ENCODE results near the gene PDZD2. TPM values are rescaled to one million over a fixed set of nuclear protein-coding genes. Genes with fewer than 3 reads are reported as not detected.

PDZD2 gene
- total and polyA plus RNA-seq, 8 donors: 16.2 to 49.8 (median 20.4) TPM

GRCh38 chr5:31794009-31794408, 155.1 kb downstream of the PDZD2 start:
- no peak for ATAC-seq
- Histone ChIP-seq H3K9me3 (peaks cover 0 to 7% of the 10 kb centered on the region in 2 donors), H3K27ac (no peak overlapping the region), H3K36me3 (no peaks in the 10 kb centered on the region), H3K4me1 (no peaks in the 10 kb centered on the region), H3K27me3 (no peaks in the 10 kb centered on the region), H3K4me3 (no peak overlapping the region)
- no peak for DNase-seq
- TF ChIP-seq CTCF (IDR thresholded peaks at IDR 0.05): no peak
- intact Hi-C loops (cut with DNase I): no loop called here

GRCh38 chr5:31798168-31798567, 159.2 kb downstream of the PDZD2 start:
- H3K27me3 ChIP-seq: no peaks in the 10 kb centered on the region
- H3K4me3 ChIP-seq: no peak overlapping the region
- ATAC-seq: no peak
- no peaks in the 10 kb centered on the region for H3K36me3 ChIP-seq
- no peak for TF ChIP-seq CTCF (IDR thresholded peaks at IDR 0.05)
- intact Hi-C loops (cut with DNase I): no loop called here
- H3K27ac ChIP-seq: no peak overlapping the region
- H3K4me1 ChIP-seq: no peaks in the 10 kb centered on the region
- H3K9me3 ChIP-seq: no peaks in the 10 kb centered on the region
- no peak for DNase-seq

GRCh38 chr5:31800351-31800750, 161.4 kb downstream of the PDZD2 start:
- H3K4me1 ChIP-seq: no peaks in the 10 kb centered on the region
- intact Hi-C loops (cut with DNase I): no loop called here

GRCh38 chr5:31805785-31806400, 167.0 kb downstream of the PDZD2 start:
- no peak for TF ChIP-seq CTCF (IDR thresholded peaks at IDR 0.05)
- Histone ChIP-seq H3K9me3 (no peaks in the 10 kb centered on the region), H3K36me3 (no peaks in the 10 kb centered on the region), H3K4me1 (no peaks in the 10 kb centered on the region), H3K27ac (no peak overlapping the region), H3K27me3 (no peaks in the 10 kb centered on the region), H3K4me3 (no peak overlapping the region)
- ATAC-seq: no peak
- no peak for DNase-seq
- intact Hi-C loops (cut with DNase I): loop anchor here in 1 of 2 donors (5.0 kb wide), 1 partner anchor 224 kb away; no protein-coding TSS in a partner anchor

More at GRCh38 chr5:31800351-31800750, 161.4 kb downstream of the PDZD2 start:
- DNase-seq: no peak
- ATAC-seq: no peak
- Histone ChIP-seq H3K27ac (no peak overlapping the region), H3K27me3 (no peaks in the 10 kb centered on the region), H3K9me3 (no peaks in the 10 kb centered on the region), H3K36me3 (no peaks in the 10 kb centered on the region), H3K4me3 (no peak overlapping the region)
- TF ChIP-seq CTCF (IDR thresholded peaks at IDR 0.05): no peak

GRCh38 chr5:31806561-31806960, 167.6 kb downstream of the PDZD2 start:
- no peak for TF ChIP-seq CTCF (IDR thresholded peaks at IDR 0.05)
- no peaks in the 10 kb centered on the region for H3K27me3 ChIP-seq
- no peaks in the 10 kb centered on the region for H3K36me3 ChIP-seq
- DNase-seq (no peak), ATAC-seq (no peak)
- no peaks in the 10 kb centered on the region for H3K9me3 ChIP-seq
- intact Hi-C loops (cut with DNase I): loop anchor here in 1 of 2 donors (5.0 kb wide), 1 partner anchor 224 kb away; no protein-coding TSS in a partner anchor
- no peak overlapping the region for H3K4me3 ChIP-seq
- no peak overlapping the region for H3K27ac ChIP-seq
- H3K4me1 ChIP-seq: no peaks in the 10 kb centered on the region

All from left lung (tissue), 10 donors.